ENCODE measurements around the gene COL9A3.

COL9A3 gene

DNA sequence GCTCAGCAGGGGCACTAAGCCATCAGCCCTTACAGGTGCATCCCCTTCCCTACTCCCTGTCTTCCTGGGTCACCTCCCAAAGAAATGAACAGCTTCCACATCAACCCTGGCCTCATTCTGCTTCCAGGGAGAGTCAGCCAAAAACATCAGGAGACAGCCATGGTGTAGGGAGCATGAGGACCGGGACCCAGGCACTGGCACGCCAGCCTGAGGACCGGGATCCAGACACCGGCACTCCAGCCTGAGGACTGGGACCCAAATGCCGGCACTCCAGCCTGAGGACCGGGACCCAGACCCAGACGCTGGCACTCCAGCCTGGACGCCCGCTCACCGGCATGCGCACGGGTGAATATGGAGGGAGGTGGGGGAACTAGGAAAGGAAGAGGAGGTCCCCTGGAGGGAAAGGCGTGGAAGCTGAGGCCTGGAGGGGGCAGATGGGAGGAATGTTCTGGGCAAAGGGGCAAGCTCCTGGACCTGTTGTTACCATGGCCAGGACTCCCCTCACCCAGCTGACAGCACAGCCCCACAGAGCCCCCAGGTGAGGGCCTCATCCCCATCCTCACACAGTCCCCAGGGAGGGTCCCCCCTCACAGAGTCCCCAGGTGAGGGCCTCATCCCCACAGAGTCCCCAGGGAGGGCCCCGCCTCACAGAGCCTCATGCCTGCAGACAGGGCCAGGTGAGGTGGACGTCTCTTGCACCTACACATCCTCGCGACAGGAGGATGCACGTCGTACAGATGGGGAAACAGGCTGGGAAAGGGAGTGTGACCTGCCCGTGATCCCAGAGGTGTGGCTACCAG lies 46.5 kb upstream of the COL9A3 start:
- H2BK120ac ChIP-seq (ENCODE audit: insufficient read depth, low read length, poor library complexity) = no peak overlapping the region
- no peak overlapping the region for H4K12ac ChIP-seq (ENCODE audit: low read depth, low read length)
- H3K4me1 ChIP-seq (ENCODE audit: control insufficient read depth in 1 of 2, insufficient read depth in 2 of 2, low read length in 2 of 2) = peaks cover 4 to 13% of the 10 kb centered on the region in 2 experiments
- H3K23ac ChIP-seq (ENCODE audit: low read length) = no peak overlapping the region
- no peak overlapping the region for H3K4me3 ChIP-seq (ENCODE audit: low read depth, low read length)
- no peak overlapping the region for H2AK5ac ChIP-seq (ENCODE audit: low read length)
- no peaks in the 10 kb centered on the region for H3K27me3 ChIP-seq (ENCODE audit: insufficient read depth, low read length)
- peaks cover 3% of the 10 kb centered on the region for H3K9me3 ChIP-seq (ENCODE audit: insufficient read depth, low read depth, low read length)
- no peak overlapping the region for H4K8ac ChIP-seq (ENCODE audit: low read depth, low read length)
- no peaks in the 10 kb centered on the region for H3K79me2 ChIP-seq (ENCODE audit: control insufficient read depth, insufficient read depth, low read length, poor library complexity)
- H3K27ac ChIP-seq (ENCODE audit: low read depth, low read length) = no peak overlapping the region
- no peak overlapping the region for H3K4ac ChIP-seq (ENCODE audit: low read depth, low read length)
- H3K36me3 ChIP-seq (ENCODE audit: control insufficient read depth in 1 of 2, insufficient read depth in 2 of 2, low read length in 2 of 2) = no peaks in the 10 kb centered on the region
- no peaks in the 10 kb centered on the region for H3K79me1 ChIP-seq (ENCODE audit: low read length)
- H3K9ac ChIP-seq (ENCODE audit: low read length) = no peak overlapping the region
- no peak overlapping the region for H3K14ac ChIP-seq (ENCODE audit: low read length)
- H4K91ac ChIP-seq (ENCODE audit: low read depth, low read length) = no peak overlapping the region
- H3K18ac ChIP-seq (ENCODE audit: low read length) = no peak overlapping the region
- no peak overlapping the region for H2AFZ ChIP-seq (ENCODE audit: insufficient read depth, low read length, poor library complexity)
- no peak overlapping the region for H2BK5ac ChIP-seq (ENCODE audit: low read depth, low read length, poor library complexity)
- DNase-seq = no peak
- no peak overlapping the region for H2BK12ac ChIP-seq (ENCODE audit: low read length)
- no CpG with 5 or more reads among the region's 20 CpGs for WGBS (ENCODE audit: extremely low coverage, insufficient coverage, insufficient read length)
- no peak overlapping the region for H3K4me2 ChIP-seq (ENCODE audit: low read length)

DNA sequence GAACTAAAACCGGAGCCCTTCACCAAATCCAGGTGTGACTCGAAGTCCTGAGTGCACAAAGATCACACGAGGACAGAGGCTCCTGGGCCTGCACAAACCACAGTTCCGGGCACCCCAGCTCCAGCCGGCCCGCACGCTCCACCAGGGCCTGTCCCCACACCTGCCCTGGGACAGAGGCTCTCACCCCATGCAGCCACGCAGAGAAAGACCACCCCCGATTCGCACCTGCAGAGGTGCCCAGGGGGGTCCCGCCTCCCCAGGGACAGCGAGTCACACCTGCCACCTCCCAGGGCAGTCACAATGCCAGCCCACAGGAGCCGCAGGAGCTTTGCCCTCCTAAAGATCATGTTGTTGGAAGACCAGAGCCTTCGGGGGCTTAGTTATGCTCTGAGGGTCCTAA lies 45.9 kb upstream of the COL9A3 start:
- Histone ChIP-seq H3K9me3 (ENCODE audit: insufficient read depth, low read depth, low read length) (peaks cover 3% of the 10 kb centered on the region), H3K27ac (ENCODE audit: low read depth, low read length) (no peak overlapping the region), H3K14ac (ENCODE audit: low read length) (no peak overlapping the region), H3K23ac (ENCODE audit: low read length) (no peak overlapping the region), H3K79me1 (ENCODE audit: low read length) (no peaks in the 10 kb centered on the region), H2BK120ac (ENCODE audit: insufficient read depth, low read length, poor library complexity) (no peak overlapping the region), H3K4me3 (ENCODE audit: low read depth, low read length) (no peak overlapping the region), H2BK12ac (ENCODE audit: low read length) (no peak overlapping the region), H2AFZ (ENCODE audit: insufficient read depth, low read length, poor library complexity) (no peak overlapping the region), H3K4me1 (ENCODE audit: control insufficient read depth in 1 of 2, insufficient read depth in 2 of 2, low read length in 2 of 2) (peaks cover 4 to 13% of the 10 kb centered on the region in 2 experiments), H4K91ac (ENCODE audit: low read depth, low read length) (no peak overlapping the region), H3K79me2 (ENCODE audit: control insufficient read depth, insufficient read depth, low read length, poor library complexity) (no peaks in the 10 kb centered on the region), H2AK5ac (ENCODE audit: low read length) (no peak overlapping the region), H3K18ac (ENCODE audit: low read length) (no peak overlapping the region), H3K4ac (ENCODE audit: low read depth, low read length) (no peak overlapping the region), H3K27me3 (ENCODE audit: insufficient read depth, low read length) (no peaks in the 10 kb centered on the region), H3K36me3 (ENCODE audit: control insufficient read depth in 1 of 2, insufficient read depth in 2 of 2, low read length in 2 of 2) (no peaks in the 10 kb centered on the region), H2BK5ac (ENCODE audit: low read depth, low read length, poor library complexity) (no peak overlapping the region), H4K12ac (ENCODE audit: low read depth, low read length) (no peak overlapping the region), H3K9ac (ENCODE audit: low read length) (no peak overlapping the region), H4K8ac (ENCODE audit: low read depth, low read length) (no peak overlapping the region), H3K4me2 (ENCODE audit: low read length) (no peak overlapping the region)
- no peak for DNase-seq
- WGBS (ENCODE audit: extremely low coverage, insufficient coverage, insufficient read length) = no CpG with 5 or more reads among the region's 14 CpGs

DNA sequence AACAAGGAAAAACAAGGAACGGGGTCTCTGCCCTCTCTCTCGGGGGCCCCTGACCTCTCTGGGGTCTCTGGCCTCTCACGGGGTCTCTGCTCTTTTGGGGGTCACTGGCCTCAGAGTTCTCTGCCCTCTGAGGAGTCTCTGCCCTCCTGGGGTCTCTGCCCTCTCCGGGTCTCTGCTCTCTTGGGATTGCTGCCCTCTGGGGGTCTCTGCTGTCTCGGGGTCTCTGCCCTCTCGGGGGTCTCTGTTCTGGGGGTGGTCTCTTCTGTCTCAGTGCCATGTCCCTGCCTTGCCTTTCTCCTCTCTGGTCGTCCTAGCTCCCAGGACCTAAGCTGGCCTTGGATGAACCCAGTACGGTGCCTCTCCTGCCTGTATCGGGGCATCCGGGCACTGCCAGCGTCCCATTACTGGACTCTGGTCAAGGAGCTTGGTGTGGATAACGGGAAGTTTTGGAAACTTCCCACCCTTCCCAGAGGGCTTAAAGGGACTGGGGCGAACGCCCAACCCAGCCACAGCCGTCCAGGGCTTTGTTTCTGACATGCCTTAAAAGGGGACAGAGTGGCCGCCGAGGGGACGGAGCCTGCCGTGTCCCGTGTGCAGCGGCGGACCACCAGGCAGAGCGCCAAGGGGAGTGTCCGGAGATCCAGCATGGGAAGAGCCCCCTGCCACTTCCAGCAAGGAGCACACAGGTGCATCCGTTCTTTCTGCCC lies 45.3 kb upstream of the COL9A3 start:
- no CpG with 5 or more reads among the region's 25 CpGs for WGBS (ENCODE audit: extremely low coverage, insufficient coverage, insufficient read length)
- H2BK12ac ChIP-seq (ENCODE audit: low read length) = no peak overlapping the region

DNA sequence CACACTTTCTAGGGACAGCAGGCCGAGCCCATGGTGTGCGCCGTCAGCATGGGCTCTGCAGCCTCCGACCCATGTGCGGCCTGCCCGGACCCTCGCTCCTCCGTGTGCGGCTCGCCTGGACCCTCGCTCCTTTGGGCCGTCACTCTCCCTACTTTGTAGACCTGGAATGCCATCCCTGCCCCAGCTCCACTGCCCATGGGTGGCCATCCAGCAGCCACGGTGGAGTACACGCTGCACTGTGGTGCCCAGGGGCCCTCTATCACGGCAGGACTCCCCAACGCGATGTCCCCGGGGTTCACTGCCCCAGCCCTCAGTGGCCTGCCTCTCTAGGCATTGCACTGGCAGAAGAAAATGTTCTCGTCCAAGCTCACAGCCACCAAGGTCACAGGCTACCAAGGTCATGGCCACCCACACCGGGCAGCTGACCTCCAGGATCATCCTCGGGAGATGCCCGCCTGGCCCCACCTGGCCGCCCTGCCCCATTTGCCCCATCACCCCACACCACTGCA lies 44.7 kb upstream of the COL9A3 start:
- Histone ChIP-seq H3K4me2 (ENCODE audit: low read length) (no peak overlapping the region), H3K27me3 (ENCODE audit: insufficient read depth, low read length) (no peaks in the 10 kb centered on the region), H2AK5ac (ENCODE audit: low read length) (no peak overlapping the region), H2BK120ac (ENCODE audit: insufficient read depth, low read length, poor library complexity) (no peak overlapping the region), H4K91ac (ENCODE audit: low read depth, low read length) (no peak overlapping the region), H3K9me3 (ENCODE audit: insufficient read depth, low read depth, low read length) (peaks cover 5% of the 10 kb centered on the region), H3K79me2 (ENCODE audit: control insufficient read depth, insufficient read depth, low read length, poor library complexity) (no peaks in the 10 kb centered on the region), H3K9ac (ENCODE audit: low read length) (no peak overlapping the region), H3K4me1 (ENCODE audit: control insufficient read depth in 1 of 2, insufficient read depth in 2 of 2, low read length in 2 of 2) (peaks cover 4 to 15% of the 10 kb centered on the region in 2 experiments), H4K12ac (ENCODE audit: low read depth, low read length) (no peak overlapping the region), H3K23ac (ENCODE audit: low read length) (no peak overlapping the region), H3K4me3 (ENCODE audit: low read depth, low read length) (no peak overlapping the region), H3K27ac (ENCODE audit: low read depth, low read length) (no peak overlapping the region), H3K79me1 (ENCODE audit: low read length) (no peaks in the 10 kb centered on the region), H3K36me3 (ENCODE audit: control insufficient read depth in 1 of 2, insufficient read depth in 2 of 2, low read length in 2 of 2) (no peaks in the 10 kb centered on the region), H2AFZ (ENCODE audit: insufficient read depth, low read length, poor library complexity) (no peak overlapping the region), H3K4ac (ENCODE audit: low read depth, low read length) (no peak overlapping the region), H2BK12ac (ENCODE audit: low read length) (no peak overlapping the region), H3K18ac (ENCODE audit: low read length) (no peak overlapping the region), H2BK5ac (ENCODE audit: low read depth, low read length, poor library complexity) (no peak overlapping the region), H3K14ac (ENCODE audit: low read length) (no peak overlapping the region), H4K8ac (ENCODE audit: low read depth, low read length) (no peak overlapping the region)
- DNase-seq = no peak
- WGBS (ENCODE audit: extremely low coverage, insufficient coverage, insufficient read length) = no CpG with 5 or more reads among the region's 23 CpGs

More for the DNA sequence above, 45.3 kb upstream of the COL9A3 start:
- no peak overlapping the region for H2BK120ac ChIP-seq (ENCODE audit: insufficient read depth, low read length, poor library complexity)
- H3K4me1 ChIP-seq (ENCODE audit: control insufficient read depth in 1 of 2, insufficient read depth in 2 of 2, low read length in 2 of 2) = peaks cover 4 to 13% of the 10 kb centered on the region in 2 experiments
- no peak overlapping the region for H4K12ac ChIP-seq (ENCODE audit: low read depth, low read length)
- H2AFZ ChIP-seq (ENCODE audit: insufficient read depth, low read length, poor library complexity) = no peak overlapping the region
- H3K18ac ChIP-seq (ENCODE audit: low read length) = no peak overlapping the region
- no peak overlapping the region for H4K91ac ChIP-seq (ENCODE audit: low read depth, low read length)
- DNase-seq = no peak
- no peak overlapping the region for H3K4me2 ChIP-seq (ENCODE audit: low read length)
- peaks cover 3% of the 10 kb centered on the region for H3K9me3 ChIP-seq (ENCODE audit: insufficient read depth, low read depth, low read length)
- no peaks in the 10 kb centered on the region for H3K79me1 ChIP-seq (ENCODE audit: low read length)
- no peak overlapping the region for H2BK5ac ChIP-seq (ENCODE audit: low read depth, low read length, poor library complexity)
- H3K27me3 ChIP-seq (ENCODE audit: insufficient read depth, low read length) = no peaks in the 10 kb centered on the region
- no peak overlapping the region for H3K14ac ChIP-seq (ENCODE audit: low read length)
- no peaks in the 10 kb centered on the region for H3K36me3 ChIP-seq (ENCODE audit: control insufficient read depth in 1 of 2, insufficient read depth in 2 of 2, low read length in 2 of 2)
- H3K9ac ChIP-seq (ENCODE audit: low read length) = no peak overlapping the region
- H3K79me2 ChIP-seq (ENCODE audit: control insufficient read depth, insufficient read depth, low read length, poor library complexity) = no peaks in the 10 kb centered on the region
- H3K23ac ChIP-seq (ENCODE audit: low read length) = no peak overlapping the region
- no peak overlapping the region for H3K4ac ChIP-seq (ENCODE audit: low read depth, low read length)
- no peak overlapping the region for H4K8ac ChIP-seq (ENCODE audit: low read depth, low read length)
- no peak overlapping the region for H3K4me3 ChIP-seq (ENCODE audit: low read depth, low read length)
- no peak overlapping the region for H2AK5ac ChIP-seq (ENCODE audit: low read length)
- H3K27ac ChIP-seq (ENCODE audit: low read depth, low read length) = no peak overlapping the region
